K562 (cell line): ENCODE results near the gene RRAD. TPM values are rescaled to one million over a fixed set of nuclear protein-coding genes. Genes with fewer than 3 reads are reported as not detected.

Experiments
- ATF7 ChIP-seq: fragments of 450-650 bp; IDR thresholded peaks from 2 replicates; pipeline ENCODE4 v1.7.1; 2014; ENCODE audit warnings: mild to moderate bottlenecking, moderate library complexity
- CCAR2 ChIP-seq: fragments of 200-400 bp; formaldehyde crosslinking; IDR thresholded peaks from 2 replicates; pipeline ENCODE4 v1.6.1; 2017; ENCODE audit warnings: mild to moderate bottlenecking, low read depth, low read length
- E2F8 ChIP-seq: fragments of 450-650 bp; IDR thresholded peaks from 2 replicates; pipeline ENCODE4 v1.7.1; 2018; ENCODE audit warnings: mild to moderate bottlenecking, low read depth; ENCODE audit not compliant: partially characterized antibody
- HLTF ChIP-seq: fragments of 450-650 bp; IDR thresholded peaks from 2 replicates; pipeline ENCODE4 v1.6.1; 2016
- RAD51 ChIP-seq: fragments of 450-650 bp; IDR thresholded peaks from 2 replicates; pipeline ENCODE4 v1.7.1; 2016; ENCODE audit warnings: low read depth, mild to moderate bottlenecking, borderline replicate concordance
- STAG1 ChIP-seq: sonication (generic); formaldehyde crosslinking; IDR thresholded peaks from 2 replicates; pipeline ENCODE4 v1.5.0; 2020; ENCODE audit warnings: missing genetic modification reagents, borderline replicate concordance
- TAL1 ChIP-seq: fragments of 450-650 bp; IDR thresholded peaks from 2 replicates; pipeline ENCODE4 v1.6.1; 2016; ENCODE audit warnings: mild to moderate bottlenecking
- YY1 ChIP-seq, 3 experiments: IDR thresholded peaks; 2 replicates each; pipeline ENCODE4 v1.6.1; 2011; ENCODE audit warnings: low read length in 2 of 3, mild to moderate bottlenecking in 2 of 3, moderate library complexity in 2 of 3, borderline replicate concordance in 1 of 3, control low read depth in 1 of 3, low read depth in 1 of 3; ENCODE audit not compliant: insufficient read depth in 3 of 3, insufficient replicate concordance in 2 of 3, control insufficient read depth in 1 of 3, insufficient read length in 1 of 3; ENCODE audit errors: extremely low read depth in 1 of 3
- ZNF3 ChIP-seq: fragments of 250-450 bp; sonication (Bioruptor Pico); IDR thresholded peaks from 2 replicates; pipeline ENCODE4 v1.5.0; 2021; ENCODE audit warnings: mild to moderate bottlenecking, moderate library complexity
- ZNF41 ChIP-seq: fragments of 250-450 bp; sonication (Bioruptor Pico); conservative IDR thresholded peaks from 2 replicates; pipeline ENCODE4 v1.4.0; 2020; ENCODE audit warnings: mild to moderate bottlenecking
- polyA plus RNA-seq, 8 experiments: library from polyadenylated mRNA; depleted of rRNA in 4 of 8; stranded (reverse) in 5 of 8; unstranded in 3 of 8; fragments of >200 nt; fragmentation: Nextera tagmentation in 2 of 8; fragmentation: Illumina TruSeq in 1 of 8; extraction: Ambion mirVana in 2 of 8; extraction: Trizol in 1 of 8; gene quantifications; 2 replicates each; pipeline versions ENCODE4 v1.2.1 to v1.2.3, GENCODE V29; 2011 to 2014; ENCODE audit warnings: inconsistent platforms in 1 of 8, missing spikeins in 1 of 8
- total RNA-seq, 7 experiments: library from RNA; depleted of rRNA in 6 of 7; stranded (reverse); fragments of >200 nt in 6 of 7; fragmentation: Illumina TruSeq in 2 of 7; extraction: Trizol in 2 of 7; gene quantifications; 2 replicates each; pipeline versions ENCODE4 v1.2.1 to v1.2.3, GENCODE V29; 2011 to 2021; ENCODE audit warnings: low replicate concordance in 1 of 7
- TF ChIP-seq, protein P1 (sequence below): IDR thresholded peaks from 2 replicates; pipeline ENCODE4 v1.6.1; 2011; ENCODE audit warnings: borderline replicate concordance, low read depth, mild to moderate bottlenecking, moderate library complexity, low read length; ENCODE audit not compliant: insufficient read depth, poor library complexity, severe bottlenecking
- TF ChIP-seq, protein P2 (sequence below): fragments of 450-650 bp; IDR thresholded peaks from 2 replicates; pipeline ENCODE4 v1.6.1; 2018; ENCODE audit not compliant: partially characterized antibody
- TF ChIP-seq, protein P3 (sequence below): fragments of 250-450 bp; sonication (Bioruptor Pico); IDR thresholded peaks from 2 replicates; pipeline ENCODE4 v1.4.0; 2020; ENCODE audit warnings: mild to moderate bottlenecking
- TF ChIP-seq, protein P4 (sequence below), 2 experiments: IDR thresholded peaks; 2 replicates each; pipeline ENCODE4 v1.6.1; 2011; ENCODE audit warnings: borderline replicate concordance in 1 of 2, control low read depth in 1 of 2, low read depth in 1 of 2, low read length in 1 of 2, mild to moderate bottlenecking in 1 of 2, mixed read lengths in 1 of 2, moderate library complexity in 1 of 2; ENCODE audit not compliant: insufficient read depth in 1 of 2, insufficient read length in 1 of 2, poor library complexity in 1 of 2, severe bottlenecking in 1 of 2; ENCODE audit errors: extremely low read depth in 1 of 2

The RRAD gene
- total and polyA plus RNA-seq, 9 of the 15 experiments (the other 6 are each of a cell fraction or from before 2014, with no cell fraction given): 0.09 to 0.20 (median 0.13) TPM; not detected in 5

DNA sequence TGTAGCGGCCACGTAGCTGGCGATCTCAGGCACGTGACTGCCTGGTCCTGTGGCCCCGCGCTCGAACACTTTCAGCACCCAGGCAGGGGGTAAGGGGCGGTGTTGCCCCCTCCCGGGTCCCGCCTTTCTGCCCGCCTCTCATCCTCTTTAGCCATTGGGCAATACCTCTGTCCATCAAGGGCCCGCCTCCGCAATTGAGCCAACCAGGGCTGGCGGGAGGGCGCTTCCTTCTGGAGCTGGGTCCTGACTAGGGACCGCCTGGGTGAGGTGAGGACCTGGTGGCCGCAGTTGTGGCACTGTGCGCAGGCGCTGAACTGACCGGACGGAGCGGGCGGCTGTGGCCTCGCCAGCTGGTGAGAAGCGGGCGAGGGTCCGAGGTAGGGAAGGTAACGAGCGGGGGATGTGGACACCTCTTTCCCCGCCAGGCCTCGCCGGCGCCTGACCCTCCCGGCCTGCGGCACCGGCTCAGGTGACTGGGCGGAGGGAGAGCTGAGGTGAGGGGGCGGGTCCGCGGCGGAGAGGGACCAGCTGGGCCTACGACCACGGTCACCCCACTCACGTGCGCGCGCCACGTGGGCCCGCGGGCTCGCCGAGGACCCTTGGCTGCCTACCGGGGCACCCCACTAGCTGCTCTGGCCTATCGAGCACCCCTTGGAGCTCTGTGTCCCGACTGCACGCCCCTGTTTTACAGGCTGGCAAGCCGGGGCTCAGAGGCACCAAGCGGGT lies 44.9 kb downstream of the RRAD start, which contains the start of gene PDP2 (continued):
- TF ChIP-seq, protein P1, sequence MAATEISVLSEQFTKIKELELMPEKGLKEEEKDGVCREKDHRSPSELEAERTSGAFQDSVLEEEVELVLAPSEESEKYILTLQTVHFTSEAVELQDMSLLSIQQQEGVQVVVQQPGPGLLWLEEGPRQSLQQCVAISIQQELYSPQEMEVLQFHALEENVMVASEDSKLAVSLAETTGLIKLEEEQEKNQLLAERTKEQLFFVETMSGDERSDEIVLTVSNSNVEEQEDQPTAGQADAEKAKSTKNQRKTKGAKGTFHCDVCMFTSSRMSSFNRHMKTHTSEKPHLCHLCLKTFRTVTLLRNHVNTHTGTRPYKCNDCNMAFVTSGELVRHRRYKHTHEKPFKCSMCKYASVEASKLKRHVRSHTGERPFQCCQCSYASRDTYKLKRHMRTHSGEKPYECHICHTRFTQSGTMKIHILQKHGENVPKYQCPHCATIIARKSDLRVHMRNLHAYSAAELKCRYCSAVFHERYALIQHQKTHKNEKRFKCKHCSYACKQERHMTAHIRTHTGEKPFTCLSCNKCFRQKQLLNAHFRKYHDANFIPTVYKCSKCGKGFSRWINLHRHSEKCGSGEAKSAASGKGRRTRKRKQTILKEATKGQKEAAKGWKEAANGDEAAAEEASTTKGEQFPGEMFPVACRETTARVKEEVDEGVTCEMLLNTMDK: no peak
- TF ChIP-seq RAD51 (peak; percentile 48; the same call in 1 of the 2 replicates), TAL1 (no peak), YY1 (IDR thresholded peaks at IDR 0.05; ENCODE audit: borderline replicate concordance in 1 of 3, control insufficient read depth in 1 of 3, extremely low read depth in 1 of 3, insufficient read depth in 3 of 3, insufficient read length in 1 of 3, insufficient replicate concordance in 2 of 3, low read depth in 1 of 3, low read length in 2 of 3) (peak in 1 of 3 experiments; percentile 5), ATF7 (peak; percentile 75), ZNF3 (no peak), HLTF (no peak), STAG1 (no peak), E2F8 (no peak), ZNF41 (no peak), CCAR2 (no peak)
- TF ChIP-seq, protein P2, sequence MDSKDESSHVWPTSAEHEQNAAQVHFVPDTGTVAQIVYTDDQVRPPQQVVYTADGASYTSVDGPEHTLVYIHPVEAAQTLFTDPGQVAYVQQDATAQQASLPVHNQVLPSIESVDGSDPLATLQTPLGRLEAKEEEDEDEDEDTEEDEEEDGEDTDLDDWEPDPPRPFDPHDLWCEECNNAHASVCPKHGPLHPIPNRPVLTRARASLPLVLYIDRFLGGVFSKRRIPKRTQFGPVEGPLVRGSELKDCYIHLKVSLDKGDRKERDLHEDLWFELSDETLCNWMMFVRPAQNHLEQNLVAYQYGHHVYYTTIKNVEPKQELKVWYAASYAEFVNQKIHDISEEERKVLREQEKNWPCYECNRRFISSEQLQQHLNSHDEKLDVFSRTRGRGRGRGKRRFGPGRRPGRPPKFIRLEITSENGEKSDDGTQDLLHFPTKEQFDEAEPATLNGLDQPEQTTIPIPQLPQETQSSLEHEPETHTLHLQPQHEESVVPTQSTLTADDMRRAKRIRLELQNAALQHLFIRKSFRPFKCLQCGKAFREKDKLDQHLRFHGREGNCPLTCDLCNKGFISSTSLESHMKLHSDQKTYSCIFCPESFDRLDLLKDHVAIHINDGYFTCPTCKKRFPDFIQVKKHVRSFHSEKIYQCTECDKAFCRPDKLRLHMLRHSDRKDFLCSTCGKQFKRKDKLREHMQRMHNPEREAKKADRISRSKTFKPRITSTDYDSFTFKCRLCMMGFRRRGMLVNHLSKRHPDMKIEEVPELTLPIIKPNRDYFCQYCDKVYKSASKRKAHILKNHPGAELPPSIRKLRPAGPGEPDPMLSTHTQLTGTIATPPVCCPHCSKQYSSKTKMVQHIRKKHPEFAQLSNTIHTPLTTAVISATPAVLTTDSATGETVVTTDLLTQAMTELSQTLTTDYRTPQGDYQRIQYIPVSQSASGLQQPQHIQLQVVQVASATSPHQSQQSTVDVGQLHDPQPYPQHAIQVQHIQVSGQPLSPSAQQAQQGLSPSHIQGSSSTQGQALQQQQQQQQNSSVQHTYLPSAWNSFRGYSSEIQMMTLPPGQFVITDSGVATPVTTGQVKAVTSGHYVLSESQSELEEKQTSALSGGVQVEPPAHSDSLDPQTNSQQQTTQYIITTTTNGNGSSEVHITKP: peak; percentile 67
- TF ChIP-seq, protein P3, sequence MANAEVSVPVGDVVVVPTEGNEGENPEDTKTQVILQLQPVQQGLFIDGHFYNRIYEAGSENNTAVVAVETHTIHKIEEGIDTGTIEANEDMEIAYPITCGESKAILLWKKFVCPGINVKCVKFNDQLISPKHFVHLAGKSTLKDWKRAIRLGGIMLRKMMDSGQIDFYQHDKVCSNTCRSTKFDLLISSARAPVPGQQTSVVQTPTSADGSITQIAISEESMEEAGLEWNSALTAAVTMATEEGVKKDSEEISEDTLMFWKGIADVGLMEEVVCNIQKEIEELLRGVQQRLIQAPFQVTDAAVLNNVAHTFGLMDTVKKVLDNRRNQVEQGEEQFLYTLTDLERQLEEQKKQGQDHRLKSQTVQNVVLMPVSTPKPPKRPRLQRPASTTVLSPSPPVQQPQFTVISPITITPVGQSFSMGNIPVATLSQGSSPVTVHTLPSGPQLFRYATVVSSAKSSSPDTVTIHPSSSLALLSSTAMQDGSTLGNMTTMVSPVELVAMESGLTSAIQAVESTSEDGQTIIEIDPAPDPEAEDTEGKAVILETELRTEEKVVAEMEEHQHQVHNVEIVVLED: no peak
- TF ChIP-seq, protein P4, sequence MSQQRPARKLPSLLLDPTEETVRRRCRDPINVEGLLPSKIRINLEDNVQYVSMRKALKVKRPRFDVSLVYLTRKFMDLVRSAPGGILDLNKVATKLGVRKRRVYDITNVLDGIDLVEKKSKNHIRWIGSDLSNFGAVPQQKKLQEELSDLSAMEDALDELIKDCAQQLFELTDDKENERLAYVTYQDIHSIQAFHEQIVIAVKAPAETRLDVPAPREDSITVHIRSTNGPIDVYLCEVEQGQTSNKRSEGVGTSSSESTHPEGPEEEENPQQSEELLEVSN (IDR thresholded peaks at IDR 0.05; ENCODE audit: borderline replicate concordance in 1 of 2, extremely low read depth in 1 of 2, insufficient read depth in 1 of 2, insufficient read length in 1 of 2, low read depth in 1 of 2, low read length in 1 of 2, poor library complexity in 1 of 2, severe bottlenecking in 1 of 2): peak; percentile 73 to 81
